Gastroesophageal sphincter (tissue), 3 donors: Measurements from ENCODE around the gene ANKUB1.

ENCODE experiments used
- EP300 ChIP-seq: sonication (generic); formaldehyde crosslinking; IDR thresholded peaks from one replicate; pipeline ENCODE4 v1.6.1; 2017; ENCODE audit warnings: antibody characterized with exemption, mild to moderate bottlenecking
- POLR2A ChIP-seq, 2 donors: fragments of 450-650 bp; IDR thresholded peaks; one replicate each; pipeline ENCODE4 v1.6.1; 2017; ENCODE audit warnings: antibody characterized with exemption in 2 of 2, mild to moderate bottlenecking in 2 of 2, moderate library complexity in 1 of 2
- POLR2AphosphoS5 ChIP-seq: sonication (generic); formaldehyde crosslinking; IDR thresholded peaks from one replicate; pipeline ENCODE4 v1.6.1; 2017; ENCODE audit warnings: antibody characterized with exemption
- TF ChIP-seq, protein P1 (sequence below), 4 experiments: fragments of 200-600 bp in 2 of 4; fragments of 450-650 bp in 2 of 4; sonication (generic) in 1 of 4; IDR thresholded peaks; one replicate each; pipeline ENCODE4 v1.5.1; 2017 to 2019; ENCODE audit warnings: antibody characterized with exemption in 4 of 4, mild to moderate bottlenecking in 2 of 4, moderate library complexity in 2 of 4

DNA sequence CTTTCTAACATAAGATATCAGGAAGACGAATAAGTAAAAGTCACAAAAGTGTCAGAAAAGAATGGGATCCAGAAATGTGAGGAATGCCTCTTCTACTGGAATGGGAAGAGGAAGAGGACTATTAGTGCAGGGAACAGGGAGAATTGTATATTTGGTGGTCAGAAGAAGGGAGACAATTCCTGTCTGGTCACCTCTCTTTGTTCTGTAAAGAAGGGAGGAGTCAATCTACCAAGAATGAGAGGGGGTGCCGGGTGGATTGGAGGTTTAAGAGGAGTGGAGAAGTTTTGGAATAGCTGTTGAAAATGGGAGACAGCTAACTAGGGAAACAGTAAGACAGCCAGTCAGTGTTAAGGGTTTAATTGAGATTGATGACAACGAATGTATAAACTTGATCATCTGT, 60.1 kb downstream of the ANKUB1 start:
- TF ChIP-seq, protein P1, sequence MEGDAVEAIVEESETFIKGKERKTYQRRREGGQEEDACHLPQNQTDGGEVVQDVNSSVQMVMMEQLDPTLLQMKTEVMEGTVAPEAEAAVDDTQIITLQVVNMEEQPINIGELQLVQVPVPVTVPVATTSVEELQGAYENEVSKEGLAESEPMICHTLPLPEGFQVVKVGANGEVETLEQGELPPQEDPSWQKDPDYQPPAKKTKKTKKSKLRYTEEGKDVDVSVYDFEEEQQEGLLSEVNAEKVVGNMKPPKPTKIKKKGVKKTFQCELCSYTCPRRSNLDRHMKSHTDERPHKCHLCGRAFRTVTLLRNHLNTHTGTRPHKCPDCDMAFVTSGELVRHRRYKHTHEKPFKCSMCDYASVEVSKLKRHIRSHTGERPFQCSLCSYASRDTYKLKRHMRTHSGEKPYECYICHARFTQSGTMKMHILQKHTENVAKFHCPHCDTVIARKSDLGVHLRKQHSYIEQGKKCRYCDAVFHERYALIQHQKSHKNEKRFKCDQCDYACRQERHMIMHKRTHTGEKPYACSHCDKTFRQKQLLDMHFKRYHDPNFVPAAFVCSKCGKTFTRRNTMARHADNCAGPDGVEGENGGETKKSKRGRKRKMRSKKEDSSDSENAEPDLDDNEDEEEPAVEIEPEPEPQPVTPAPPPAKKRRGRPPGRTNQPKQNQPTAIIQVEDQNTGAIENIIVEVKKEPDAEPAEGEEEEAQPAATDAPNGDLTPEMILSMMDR (IDR thresholded peaks at IDR 0.05) = no peak
- TF ChIP-seq POLR2A (IDR thresholded peaks at IDR 0.05) = no peak
- TF ChIP-seq POLR2AphosphoS5 = no peak
- TF ChIP-seq EP300 = no peak
